Lower lobe of right lung (tissue), 2 donors: Measurements from ENCODE around the gene CAMSAP1. TPM values are rescaled to one million over a fixed set of nuclear protein-coding genes. Genes with fewer than 3 reads are reported as not detected.

Experiments
- ATAC-seq, 2 donors: fragments of 200-7000 bp; cut with Tn5 transposase; one replicate each; pipeline ENCODE4 v1.9.1; 2020 to 2022; ENCODE audit warnings: mild to moderate bottlenecking in 2 of 2, moderate library complexity in 2 of 2
- DNase-seq: peaks from one replicate; pipeline ENCODE4 v3.0.0-alpha.2; 2020
- H3K27ac ChIP-seq: fragments of 200-600 bp; one replicate; pipeline ENCODE4 v1.8.0; 2022
- H3K27me3 ChIP-seq: fragments of 200-600 bp; one replicate; pipeline ENCODE4 v1.8.0; 2022; ENCODE audit warnings: low read depth
- H3K36me3 ChIP-seq: fragments of 200-600 bp; one replicate; pipeline ENCODE4 v1.8.0; 2022; ENCODE audit warnings: mild to moderate bottlenecking
- H3K4me1 ChIP-seq: fragments of 200-600 bp; one replicate; pipeline ENCODE4 v1.8.0; 2022
- H3K4me3 ChIP-seq: fragments of 200-600 bp; one replicate; pipeline ENCODE4 v1.8.0; 2022; ENCODE audit warnings: mild to moderate bottlenecking
- H3K9me3 ChIP-seq: fragments of 200-600 bp; one replicate; pipeline ENCODE4 v1.8.0; 2022
- CTCF ChIP-seq: fragments of 200-600 bp; IDR thresholded peaks from one replicate; pipeline ENCODE4 v1.8.0; 2022; ENCODE audit warnings: antibody characterized with exemption, mild to moderate bottlenecking
- intact Hi-C: fragments of 100-400 bp; cut with DNase I; formaldehyde crosslinking; loops from one replicate; pipeline ENCODE4 v1.11.0; 2022
- total RNA-seq: library from RNA; stranded (reverse); fragmentation: NEBNext Ultra II Directional; extraction: Animal tissue kit (Norgen Biotek cat#: 25700); gene quantifications from one replicate; pipeline ENCODE4 v1.2.1, GENCODE V29; 2021
- donor health status: DM: no; HTN: yes; CAD: no; lungs with severe emphysema.

CAMSAP1 gene
- total RNA-seq, 1 donor from 2014 or later, result 34.4 TPM

GRCh38 chr9:135782946-135783345 lies 124.4 kb downstream of the CAMSAP1 start:
- no peak for DNase-seq
- intact Hi-C loops, result no loop called here
- no peaks in the 10 kb centered on the region for H3K4me1 ChIP-seq
- no peak overlapping the region for H3K27ac ChIP-seq
- H3K27me3 ChIP-seq, result no peaks in the 10 kb centered on the region
- H3K36me3 ChIP-seq, result no peaks in the 10 kb centered on the region
- no peaks in the 10 kb centered on the region for H3K9me3 ChIP-seq
- TF ChIP-seq CTCF, result no peak
- H3K4me3 ChIP-seq, result no peak overlapping the region
- ATAC-seq, result no peak

- intact Hi-C loops, result no loop called here
- H3K9me3 ChIP-seq, result no peaks in the 10 kb centered on the region
- H3K36me3 ChIP-seq, result no peaks in the 10 kb centered on the region
- DNase-seq (no peak), ATAC-seq (no peak)
- H3K27ac ChIP-seq, result no peak overlapping the region
- H3K4me3 ChIP-seq, result no peak overlapping the region
- H3K4me1 ChIP-seq, result no peaks in the 10 kb centered on the region
- TF ChIP-seq CTCF, result no peak
- no peaks in the 10 kb centered on the region for H3K27me3 ChIP-seq
Measured at GRCh38 chr9:135780626-135781025, 126.7 kb downstream of the CAMSAP1 start.

- no peaks in the 10 kb centered on the region for H3K4me1 ChIP-seq
- no peak for TF ChIP-seq CTCF
- H3K27me3 ChIP-seq, result no peaks in the 10 kb centered on the region
- no peak overlapping the region for H3K27ac ChIP-seq
- no peak overlapping the region for H3K4me3 ChIP-seq
- intact Hi-C loops, result no loop called here
- ATAC-seq (no peak), DNase-seq (no peak)
- H3K36me3 ChIP-seq, result no peaks in the 10 kb centered on the region
- H3K9me3 ChIP-seq, result no peaks in the 10 kb centered on the region
Measured at GRCh38 chr9:135780086-135780485, 127.3 kb downstream of the CAMSAP1 start.

GRCh38 chr9:135779571-135779970 lies 127.8 kb downstream of the CAMSAP1 start:
- H3K36me3 ChIP-seq, result no peaks in the 10 kb centered on the region
- DNase-seq (no peak), ATAC-seq (no peak)
- H3K27me3 ChIP-seq, result no peaks in the 10 kb centered on the region
- H3K4me1 ChIP-seq, result no peaks in the 10 kb centered on the region
- TF ChIP-seq CTCF, result no peak
- H3K4me3 ChIP-seq, result no peak overlapping the region
- no peaks in the 10 kb centered on the region for H3K9me3 ChIP-seq
- intact Hi-C loops, result no loop called here
- H3K27ac ChIP-seq, result no peak overlapping the region

GRCh38 chr9:135778421-135778820 lies 128.9 kb downstream of the CAMSAP1 start:
- Histone ChIP-seq H3K36me3 (no peaks in the 10 kb centered on the region), H3K4me3 (no peak overlapping the region), H3K27me3 (no peaks in the 10 kb centered on the region), H3K4me1 (no peaks in the 10 kb centered on the region), H3K27ac (no peak overlapping the region), H3K9me3 (no peaks in the 10 kb centered on the region)
- no peak for TF ChIP-seq CTCF
- no peak for DNase-seq
- intact Hi-C loops, result no loop called here
- ATAC-seq, result no peak

GRCh38 chr9:135777623-135778177 lies 129.6 kb downstream of the CAMSAP1 start:
- Histone ChIP-seq H3K4me3 (no peak overlapping the region), H3K4me1 (no peaks in the 10 kb centered on the region), H3K36me3 (no peaks in the 10 kb centered on the region), H3K27me3 (no peaks in the 10 kb centered on the region), H3K9me3 (no peaks in the 10 kb centered on the region), H3K27ac (no peak overlapping the region)
- no peak for DNase-seq
- no peak for ATAC-seq
- intact Hi-C loops, result no loop called here
- TF ChIP-seq CTCF, result no peak
